ENCODE results near the gene CDH2. TPM values are rescaled to one million over a fixed set of nuclear protein-coding genes. Genes with fewer than 3 reads are reported as not detected.

The CDH2 gene
- total RNA-seq, 1 experiment from 2014 or later = 36.2 TPM

DNA sequence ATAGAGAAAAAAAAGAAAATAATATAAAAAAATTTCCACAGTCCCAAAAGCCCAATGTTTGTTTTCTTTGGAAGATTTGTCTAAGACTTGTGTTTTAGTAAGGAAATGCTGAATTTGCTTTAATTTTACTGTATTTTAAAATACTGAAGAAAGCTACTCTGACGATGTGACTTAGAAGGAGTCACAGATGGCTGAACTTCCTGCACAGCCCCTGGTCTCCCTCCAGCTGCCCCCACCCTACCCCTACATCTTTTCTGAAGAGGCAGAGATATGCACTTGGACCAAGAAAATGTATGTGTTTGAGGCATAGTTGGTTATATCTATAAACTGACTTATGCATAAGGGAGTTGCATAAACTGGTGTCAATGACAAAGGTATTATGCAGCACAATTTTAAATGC lies 172.3 kb downstream of the CDH2 start:
- H2AK5ac ChIP-seq (ENCODE audit: insufficient read length, low read length) = no peak overlapping the region
- no peak for TF ChIP-seq CTCF (conservative IDR thresholded peaks at IDR 0.05)
- no peak overlapping the region for H2BK12ac ChIP-seq (ENCODE audit: insufficient read length, low read depth, low read length)
- no peak overlapping the region for H3K27ac ChIP-seq (ENCODE audit: insufficient read length, low read depth, low read length)
- no peak overlapping the region for H3T11ph ChIP-seq (ENCODE audit: low read length)
- H4K8ac ChIP-seq (replicated peaks; ENCODE audit: insufficient read length, low read depth, low read length) = no peak overlapping the region
- H3K56ac ChIP-seq (ENCODE audit: insufficient read length, low read depth, low read length) = no peak overlapping the region
- H3K4me2 ChIP-seq (ENCODE audit: insufficient read depth, insufficient read length, low read length) = no peak overlapping the region
- no CpG with 5 or more reads among the region's 1 CpG for WGBS (ENCODE audit: extremely low coverage, insufficient read length, low lambda C conversion rate)
- H3K23me2 ChIP-seq (ENCODE audit: insufficient read length, low read depth, low read length, poor library complexity, severe bottlenecking) = no peaks in the 10 kb centered on the region
- H2BK120ac ChIP-seq (ENCODE audit: low read depth, low read length, poor library complexity, severe bottlenecking) = no peak overlapping the region
- no peaks in the 10 kb centered on the region for H3K4me1 ChIP-seq (ENCODE audit: insufficient read depth, low read length)
- no peak overlapping the region for H2BK15ac ChIP-seq (ENCODE audit: low read depth, low read length)
- no peaks in the 10 kb centered on the region for H3K27me3 ChIP-seq (ENCODE audit: insufficient read depth, low read length)
- Mint-ChIP-seq H3K36me3 (ENCODE audit: insufficient read depth in 1 of 3, low read depth in 3 of 3) (peaks cover 0 to 5% (median 4%) of the 10 kb centered on the region in 3 experiments; a peak in 2 of 7 replicates), H3K27ac (no peak overlapping the region), H3K27me3 (ENCODE audit: low read depth) (no peaks in the 10 kb centered on the region), H3K4me3 (no peak overlapping the region), H3K9me3 (no peaks in the 10 kb centered on the region), H3K4me1 (no peaks in the 10 kb centered on the region)
- H3K9me3 ChIP-seq (ENCODE audit: control insufficient read depth, low read depth, low read length) = no peaks in the 10 kb centered on the region
- no peak overlapping the region for H3K9ac ChIP-seq (ENCODE audit: extremely low read depth, insufficient read length, low read length)
- no peak overlapping the region for H3K14ac ChIP-seq (ENCODE audit: insufficient read depth, low read length)
- H2AFZ ChIP-seq (ENCODE audit: low read length) = no peak overlapping the region
- H3K18ac ChIP-seq (ENCODE audit: insufficient read length, low read depth, low read length) = no peak overlapping the region
- H3K79me2 ChIP-seq (ENCODE audit: insufficient read depth, low read length) = no peaks in the 10 kb centered on the region
- no peak for DNase-seq
- no peak overlapping the region for H3K23ac ChIP-seq (ENCODE audit: insufficient read length, low read depth, low read length)
- H4K91ac ChIP-seq (ENCODE audit: insufficient read length, low read depth, low read length) = no peak overlapping the region
- H4K5ac ChIP-seq (ENCODE audit: insufficient read length, low read depth, low read length) = no peak overlapping the region
- H2BK20ac ChIP-seq (ENCODE audit: low read depth, low read length, poor library complexity, severe bottlenecking) = no peak overlapping the region
- H4K20me1 ChIP-seq (ENCODE audit: control insufficient read depth, insufficient read depth, insufficient read length) = no peaks in the 10 kb centered on the region
- H2BK5ac ChIP-seq (ENCODE audit: insufficient read length, low read length) = no peak overlapping the region
- no peak overlapping the region for H3K4ac ChIP-seq (ENCODE audit: low read depth, low read length)
- no peaks in the 10 kb centered on the region for H3K79me1 ChIP-seq (ENCODE audit: insufficient read depth, low read depth, low read length, poor library complexity, severe bottlenecking)
